ENCODE results near the gene PIGP. TPM values are rescaled to one million over a fixed set of nuclear protein-coding genes. Genes with fewer than 3 reads are reported as not detected.

Gene PIGP
- total RNA-seq, 1 donor from 2014 or later: 37.6 TPM

- Histone ChIP-seq H3K27me3 (ENCODE audit: low read depth) (no peaks in the 10 kb centered on the region), H3K27ac (replicated peaks) (no peak overlapping the region), H3K36me3 (no peaks in the 10 kb centered on the region), H3K9me3 (replicated peaks) (peaks cover 15% of the 10 kb centered on the region), H3K4me1 (peaks cover 27% of the 10 kb centered on the region), H3K4me3 (no peak overlapping the region)
- no peak for TF ChIP-seq CTCF (IDR thresholded peaks at IDR 0.05; ENCODE audit: borderline replicate concordance)
- intact Hi-C loops (cut with micrococcal nuclease): no loop called here
- DNase-seq: no peak
Observed at GRCh38 chr21:37082375-37082774, 9.5 kb upstream of the PIGP start.

- H3K27ac ChIP-seq (replicated peaks): no peak overlapping the region
- peak; percentile 41 for TF ChIP-seq CTCF (IDR thresholded peaks at IDR 0.05; ENCODE audit: borderline replicate concordance)
Observed at GRCh38 chr21:37079211-37079824, 6.4 kb upstream of the PIGP start.

GRCh38 chr21:37077403-37077802 is 4.5 kb upstream of the PIGP start:
- no peaks in the 10 kb centered on the region for H3K27me3 ChIP-seq (ENCODE audit: low read depth)
- no peak for DNase-seq
- TF ChIP-seq CTCF (IDR thresholded peaks at IDR 0.05; ENCODE audit: borderline replicate concordance): no peak
- H3K4me3 ChIP-seq: no peak overlapping the region
- no peak overlapping the region for H3K27ac ChIP-seq (replicated peaks)
- peaks cover 15% of the 10 kb centered on the region for H3K9me3 ChIP-seq (replicated peaks)
- peaks cover 31% of the 10 kb centered on the region for H3K4me1 ChIP-seq
- H3K36me3 ChIP-seq: no peaks in the 10 kb centered on the region
- intact Hi-C loops (cut with micrococcal nuclease): no loop called here

More at GRCh38 chr21:37079211-37079824, 6.4 kb upstream of the PIGP start:
- no peaks in the 10 kb centered on the region for H3K27me3 ChIP-seq (ENCODE audit: low read depth)
- peaks cover 15% of the 10 kb centered on the region for H3K9me3 ChIP-seq (replicated peaks)
- H3K4me1 ChIP-seq: peaks cover 31% of the 10 kb centered on the region
- intact Hi-C loops (cut with micrococcal nuclease): no loop called here
- no peak overlapping the region for H3K4me3 ChIP-seq
- DNase-seq: no peak
- no peaks in the 10 kb centered on the region for H3K36me3 ChIP-seq

GRCh38 chr21:37076087-37076850 is 3.4 kb upstream of the PIGP start:
- no peak for DNase-seq
- Histone ChIP-seq H3K27ac (replicated peaks) (no peak overlapping the region), H3K9me3 (replicated peaks) (peaks cover 15% of the 10 kb centered on the region), H3K36me3 (no peaks in the 10 kb centered on the region), H3K27me3 (ENCODE audit: low read depth) (no peaks in the 10 kb centered on the region), H3K4me3 (no peak overlapping the region), H3K4me1 (peaks cover 38% of the 10 kb centered on the region)
- intact Hi-C loops (cut with micrococcal nuclease): no loop called here
- TF ChIP-seq CTCF (IDR thresholded peaks at IDR 0.05; ENCODE audit: borderline replicate concordance): no peak

- no peak overlapping the region for H3K27ac ChIP-seq (replicated peaks)
- DNase-seq: no peak
- TF ChIP-seq CTCF (IDR thresholded peaks at IDR 0.05; ENCODE audit: borderline replicate concordance): no peak
- no peaks in the 10 kb centered on the region for H3K36me3 ChIP-seq
- no peaks in the 10 kb centered on the region for H3K27me3 ChIP-seq (ENCODE audit: low read depth)
- no peak overlapping the region for H3K4me3 ChIP-seq
- H3K9me3 ChIP-seq (replicated peaks): peaks cover 15% of the 10 kb centered on the region
- intact Hi-C loops (cut with micrococcal nuclease): no loop called here
- H3K4me1 ChIP-seq: peaks cover 43% of the 10 kb centered on the region
Observed at GRCh38 chr21:37075214-37075770, 2.4 kb upstream of the PIGP start.

Data from left ventricle myocardium inferior (tissue), 1 donor.